ENCODE measurements around the gene QRFP.

Gene QRFP

DNA sequence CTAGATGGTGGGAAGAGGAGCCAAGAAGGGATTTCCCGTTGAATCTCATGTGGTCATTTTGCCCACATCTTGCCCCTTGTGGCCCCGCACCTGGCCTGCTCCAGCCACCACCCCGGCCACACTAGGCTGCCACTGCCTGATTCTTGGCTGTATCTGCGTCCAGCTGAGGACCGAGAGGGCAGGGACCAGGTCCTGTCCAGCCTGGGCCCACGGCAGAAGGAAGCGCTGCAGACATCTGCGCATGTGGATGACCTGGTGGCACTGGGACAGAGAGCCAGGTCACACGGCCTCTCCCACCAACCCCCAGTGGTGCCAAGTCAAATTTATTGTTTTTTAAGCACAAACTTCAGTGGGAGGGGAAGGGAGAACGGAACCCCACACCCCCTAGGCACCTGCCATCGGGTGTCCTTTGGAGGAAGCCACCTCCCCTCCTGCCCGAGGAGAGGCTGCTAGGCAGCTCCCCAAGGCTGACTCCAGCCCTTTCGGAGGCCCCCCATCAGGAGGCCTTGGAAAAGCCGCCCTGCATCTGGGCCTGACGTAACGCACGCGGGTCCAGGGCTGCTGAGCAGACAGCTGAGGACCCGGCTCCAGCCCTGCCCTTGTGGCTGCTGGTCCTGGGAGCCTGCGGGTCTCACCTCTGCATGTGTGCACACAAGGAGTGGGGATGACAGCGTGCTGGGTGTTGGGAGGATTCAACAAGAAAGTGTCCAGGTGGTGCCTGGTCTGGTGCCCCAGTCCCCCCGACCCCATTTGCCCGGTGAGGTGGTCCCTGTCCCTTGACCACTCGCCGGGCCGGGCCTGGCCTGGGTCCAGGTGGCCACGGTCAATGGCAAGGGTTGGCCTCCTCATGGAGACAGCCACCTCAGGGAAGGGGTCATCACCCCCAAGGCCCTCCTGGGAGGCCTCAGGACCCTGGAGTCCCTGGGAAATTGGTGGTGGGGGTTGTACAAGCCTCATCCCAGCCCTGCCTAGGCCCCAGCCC, 5.9 kb upstream of the QRFP start:
- in situ Hi-C loops (cut with HindIII; ENCODE audit: low sequenced_read_pairs), result no loop called here
- no peak overlapping the region for H3K4me3 ChIP-seq (ENCODE audit: low read depth, low read length)
- TF ChIP-seq, protein P1, sequence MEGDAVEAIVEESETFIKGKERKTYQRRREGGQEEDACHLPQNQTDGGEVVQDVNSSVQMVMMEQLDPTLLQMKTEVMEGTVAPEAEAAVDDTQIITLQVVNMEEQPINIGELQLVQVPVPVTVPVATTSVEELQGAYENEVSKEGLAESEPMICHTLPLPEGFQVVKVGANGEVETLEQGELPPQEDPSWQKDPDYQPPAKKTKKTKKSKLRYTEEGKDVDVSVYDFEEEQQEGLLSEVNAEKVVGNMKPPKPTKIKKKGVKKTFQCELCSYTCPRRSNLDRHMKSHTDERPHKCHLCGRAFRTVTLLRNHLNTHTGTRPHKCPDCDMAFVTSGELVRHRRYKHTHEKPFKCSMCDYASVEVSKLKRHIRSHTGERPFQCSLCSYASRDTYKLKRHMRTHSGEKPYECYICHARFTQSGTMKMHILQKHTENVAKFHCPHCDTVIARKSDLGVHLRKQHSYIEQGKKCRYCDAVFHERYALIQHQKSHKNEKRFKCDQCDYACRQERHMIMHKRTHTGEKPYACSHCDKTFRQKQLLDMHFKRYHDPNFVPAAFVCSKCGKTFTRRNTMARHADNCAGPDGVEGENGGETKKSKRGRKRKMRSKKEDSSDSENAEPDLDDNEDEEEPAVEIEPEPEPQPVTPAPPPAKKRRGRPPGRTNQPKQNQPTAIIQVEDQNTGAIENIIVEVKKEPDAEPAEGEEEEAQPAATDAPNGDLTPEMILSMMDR (IDR thresholded peaks at IDR 0.05; ENCODE audit: low read depth, low read length), result no peak
- no peak for DNase-seq (ENCODE audit: low read depth, low spot score)

DNA sequence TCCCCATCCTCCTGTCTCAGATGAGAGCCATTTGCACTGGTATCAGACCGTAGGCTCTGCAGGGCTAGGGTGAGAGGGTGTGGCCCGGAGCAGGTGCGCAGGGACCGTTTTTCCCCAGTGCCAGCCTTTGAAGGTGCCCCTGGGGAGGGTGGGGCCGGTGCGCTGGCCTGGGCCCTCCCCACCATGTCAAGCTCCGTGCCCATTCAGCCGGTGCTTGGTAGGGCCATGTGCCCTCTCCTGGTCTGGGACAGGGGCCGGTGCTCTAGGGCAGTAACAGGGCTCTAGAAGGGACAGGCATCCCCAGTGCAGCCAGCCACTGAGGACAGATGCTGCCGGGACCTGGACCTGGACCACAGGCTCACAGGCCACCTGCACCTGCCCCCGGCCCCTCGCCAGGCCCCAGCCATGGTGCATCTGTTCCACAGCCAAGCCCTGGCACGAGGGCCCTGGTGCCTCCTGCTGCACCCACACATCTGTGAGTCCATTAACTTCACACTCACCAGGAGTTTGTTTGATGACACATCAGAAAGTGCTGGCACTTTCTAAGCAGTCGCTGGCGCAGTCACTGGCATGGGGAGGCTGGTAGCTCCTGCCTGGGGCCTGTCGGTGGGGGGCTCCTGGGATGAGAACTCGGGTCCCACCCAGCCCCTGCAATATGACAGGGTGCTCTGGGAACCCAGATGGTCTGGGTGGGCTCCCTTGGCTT, 5.0 kb upstream of the QRFP start:
- in situ Hi-C loops (cut with HindIII; ENCODE audit: low sequenced_read_pairs), result no loop called here
- H3K4me3 ChIP-seq (ENCODE audit: low read depth, low read length), result no peak overlapping the region
- DNase-seq (ENCODE audit: low read depth, low spot score), result no peak
- TF ChIP-seq, protein P1 (IDR thresholded peaks at IDR 0.05; ENCODE audit: low read depth, low read length), result no peak

DNA sequence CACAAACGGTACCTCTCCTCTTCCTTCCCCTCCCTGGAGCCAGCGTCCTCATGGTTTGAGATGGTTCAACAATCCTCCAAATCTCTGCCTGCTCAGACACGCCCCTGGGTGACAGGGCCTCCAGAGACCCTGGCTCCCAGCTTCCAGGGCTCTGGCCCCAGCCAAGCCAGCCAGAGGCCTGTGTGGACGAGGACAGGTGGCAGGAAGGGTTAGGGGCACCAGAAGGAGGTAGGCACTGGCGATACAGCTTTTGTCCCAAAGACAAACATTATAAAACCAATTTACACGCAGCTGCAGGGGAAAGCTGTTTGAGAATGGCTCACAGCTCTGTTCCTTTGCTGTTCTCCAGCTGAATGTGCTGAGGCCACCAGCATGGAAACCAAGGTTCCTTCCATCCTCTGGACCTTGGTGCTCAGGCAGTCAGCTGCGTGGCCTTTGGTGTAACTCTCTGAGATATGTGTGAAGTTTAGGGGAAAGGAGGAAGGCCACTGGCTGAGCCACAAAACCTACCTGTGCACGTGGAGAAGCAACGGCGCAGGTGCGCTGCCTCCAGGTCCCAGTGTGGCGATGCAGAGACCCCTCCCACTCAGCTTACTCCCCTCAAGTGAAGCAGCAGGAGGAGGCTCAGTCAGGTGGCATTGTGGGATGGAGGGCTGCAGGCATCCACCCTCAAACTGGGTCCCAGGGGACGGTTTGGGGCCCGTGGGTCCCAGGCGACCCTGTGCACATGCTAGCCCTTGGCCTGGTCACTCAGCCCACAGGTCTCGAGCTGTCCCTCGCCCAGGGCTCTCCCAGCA, 4.3 kb upstream of the QRFP start:
- TF ChIP-seq, protein P1 (IDR thresholded peaks at IDR 0.05; ENCODE audit: low read depth, low read length), result no peak
- in situ Hi-C loops (cut with HindIII; ENCODE audit: low sequenced_read_pairs), result no loop called here
- H3K4me3 ChIP-seq (ENCODE audit: low read depth, low read length), result no peak overlapping the region
- DNase-seq (ENCODE audit: low read depth, low spot score), result no peak

DNA sequence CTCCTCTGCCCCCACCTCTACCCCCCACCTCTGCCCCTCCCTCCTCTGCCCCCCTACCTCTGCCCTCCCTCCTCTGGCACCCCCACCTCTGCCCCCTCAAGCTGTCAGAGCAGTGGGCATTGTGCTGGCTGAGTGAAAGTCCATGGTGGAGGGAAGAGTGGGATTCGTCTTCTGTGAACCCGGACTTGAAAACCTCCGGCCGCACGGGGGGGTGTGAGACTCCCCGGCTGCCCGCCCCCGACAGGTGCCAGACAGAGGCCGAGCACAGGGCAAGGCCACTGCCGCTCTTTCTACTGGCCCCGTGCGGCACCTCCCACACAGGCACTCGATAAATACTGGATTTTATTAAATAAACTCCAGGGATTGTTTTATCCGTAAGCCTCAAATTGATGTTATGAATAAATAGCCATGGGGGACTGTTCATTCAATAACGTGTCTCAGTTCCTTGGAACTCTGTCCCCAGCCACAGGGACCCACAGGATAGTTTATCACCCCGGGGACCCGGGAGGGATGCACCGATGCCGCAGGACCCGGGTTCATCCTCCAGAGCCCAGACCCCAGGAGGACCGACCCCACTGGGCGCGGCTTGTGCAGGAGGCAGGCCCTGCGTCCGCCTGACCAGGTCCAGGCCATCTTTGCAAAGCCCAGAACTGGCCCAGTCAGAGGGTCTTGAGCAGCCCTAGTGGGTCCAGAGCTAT, 2.6 kb upstream of the QRFP start:
- in situ Hi-C loops (cut with HindIII; ENCODE audit: low sequenced_read_pairs), result no loop called here
- no peak overlapping the region for H3K4me3 ChIP-seq (ENCODE audit: low read depth, low read length)
- TF ChIP-seq, protein P1 (IDR thresholded peaks at IDR 0.05; ENCODE audit: low read depth, low read length), result no peak
- DNase-seq (ENCODE audit: low read depth, low spot score), result no peak

DNA sequence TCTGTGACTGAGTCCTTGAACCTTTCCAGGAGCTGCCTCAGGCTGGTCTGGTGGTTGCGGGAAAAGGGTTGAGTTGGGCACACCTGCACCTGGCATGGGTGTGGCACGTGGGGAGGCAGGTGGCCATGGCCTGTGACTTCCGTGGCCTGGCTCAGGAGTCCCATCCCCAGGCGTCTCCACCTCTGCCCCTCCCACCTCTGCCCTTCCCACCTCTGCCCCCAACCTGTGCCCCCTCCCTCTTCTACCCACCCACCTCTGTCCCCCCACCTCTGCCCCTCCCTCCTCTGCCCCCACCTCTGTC, 1.9 kb upstream of the QRFP start:
- in situ Hi-C loops (cut with HindIII; ENCODE audit: low sequenced_read_pairs), result no loop called here
- TF ChIP-seq, protein P1 (IDR thresholded peaks at IDR 0.05; ENCODE audit: low read depth, low read length), result no peak
- no peak for DNase-seq (ENCODE audit: low read depth, low spot score)
- H3K4me3 ChIP-seq (ENCODE audit: low read depth, low read length), result no peak overlapping the region
